Measurements from ENCODE around the gene COX7A1. TPM values are rescaled to one million over a fixed set of nuclear protein-coding genes. Genes with fewer than 3 reads are reported as not detected.

Gene COX7A1
- total RNA-seq, 2 experiments from 2014 or later = not detected

DNA sequence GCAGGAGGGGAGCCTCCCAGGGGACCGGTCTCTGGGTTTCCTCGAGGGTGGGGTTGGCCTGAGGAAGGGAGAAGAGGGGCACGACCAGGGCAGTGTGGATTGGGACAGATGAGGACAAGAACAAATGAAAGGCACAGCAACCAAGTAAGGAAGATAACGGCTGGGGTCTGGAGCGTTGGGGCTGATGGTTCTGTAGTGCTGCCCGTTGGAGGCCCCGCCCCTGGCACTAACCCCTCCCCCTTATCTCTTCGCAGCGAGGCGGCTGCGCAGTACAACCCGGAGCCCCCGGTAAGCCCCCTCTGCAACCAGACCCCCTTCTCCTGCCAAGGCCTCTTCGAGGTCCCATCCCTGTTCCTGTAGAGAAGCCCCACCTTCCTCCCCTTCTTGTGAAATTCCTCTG, 10.2 kb downstream of the COX7A1 start:
- no peaks in the 10 kb centered on the region for H3K27me3 Mint-ChIP-seq
- DNase-seq (no peak), ATAC-seq (ENCODE audit: poor library complexity) (no peak)
- Histone ChIP-seq H3K9me3 (ENCODE audit: control insufficient read depth in 1 of 2, insufficient read depth in 1 of 2, low read length in 2 of 2) (no peaks in the 10 kb centered on the region), H3K27me3 (ENCODE audit: control insufficient read depth in 1 of 2, insufficient read depth in 2 of 2, low read length in 2 of 2) (no peaks in the 10 kb centered on the region), H3K36me3 (ENCODE audit: insufficient read depth, low read length) (peaks cover 39% of the 10 kb centered on the region), H3K4me1 (ENCODE audit: insufficient read depth, low read length) (peaks cover 20% of the 10 kb centered on the region), H3K27ac (ENCODE audit: low read depth in 1 of 2, low read length in 2 of 2) (no peak overlapping the region), H3K4me3 (ENCODE audit: low read length) (no peak overlapping the region)
- peaks cover 18% of the 10 kb centered on the region for H3K4me1 Mint-ChIP-seq (ENCODE audit: low read depth)
- CTCF ChIA-PET = no interaction called here
- POLR2A ChIA-PET = interaction anchor here (0.7 kb wide), 1 partner anchor 14 kb away, joined by 3 read pairs; no protein-coding TSS in a partner anchor
- TF ChIP-seq, protein P1, sequence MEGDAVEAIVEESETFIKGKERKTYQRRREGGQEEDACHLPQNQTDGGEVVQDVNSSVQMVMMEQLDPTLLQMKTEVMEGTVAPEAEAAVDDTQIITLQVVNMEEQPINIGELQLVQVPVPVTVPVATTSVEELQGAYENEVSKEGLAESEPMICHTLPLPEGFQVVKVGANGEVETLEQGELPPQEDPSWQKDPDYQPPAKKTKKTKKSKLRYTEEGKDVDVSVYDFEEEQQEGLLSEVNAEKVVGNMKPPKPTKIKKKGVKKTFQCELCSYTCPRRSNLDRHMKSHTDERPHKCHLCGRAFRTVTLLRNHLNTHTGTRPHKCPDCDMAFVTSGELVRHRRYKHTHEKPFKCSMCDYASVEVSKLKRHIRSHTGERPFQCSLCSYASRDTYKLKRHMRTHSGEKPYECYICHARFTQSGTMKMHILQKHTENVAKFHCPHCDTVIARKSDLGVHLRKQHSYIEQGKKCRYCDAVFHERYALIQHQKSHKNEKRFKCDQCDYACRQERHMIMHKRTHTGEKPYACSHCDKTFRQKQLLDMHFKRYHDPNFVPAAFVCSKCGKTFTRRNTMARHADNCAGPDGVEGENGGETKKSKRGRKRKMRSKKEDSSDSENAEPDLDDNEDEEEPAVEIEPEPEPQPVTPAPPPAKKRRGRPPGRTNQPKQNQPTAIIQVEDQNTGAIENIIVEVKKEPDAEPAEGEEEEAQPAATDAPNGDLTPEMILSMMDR (IDR thresholded peaks at IDR 0.05) = no peak
- no peak overlapping the region for H3K27ac Mint-ChIP-seq
- no peaks in the 10 kb centered on the region for H3K9me3 Mint-ChIP-seq
- intact Hi-C loops (cut with DNase I, micrococcal nuclease) = loop anchor here in 1 of 2 experiments (5.0 kb wide), 1 partner anchor 70 kb away; the partner anchor contains the start of gene ZNF565
- H3K4me3 Mint-ChIP-seq = peak overlapping the region; percentile 23
- H3K36me3 Mint-ChIP-seq (ENCODE audit: low read depth) = peaks cover 64% of the 10 kb centered on the region

DNA sequence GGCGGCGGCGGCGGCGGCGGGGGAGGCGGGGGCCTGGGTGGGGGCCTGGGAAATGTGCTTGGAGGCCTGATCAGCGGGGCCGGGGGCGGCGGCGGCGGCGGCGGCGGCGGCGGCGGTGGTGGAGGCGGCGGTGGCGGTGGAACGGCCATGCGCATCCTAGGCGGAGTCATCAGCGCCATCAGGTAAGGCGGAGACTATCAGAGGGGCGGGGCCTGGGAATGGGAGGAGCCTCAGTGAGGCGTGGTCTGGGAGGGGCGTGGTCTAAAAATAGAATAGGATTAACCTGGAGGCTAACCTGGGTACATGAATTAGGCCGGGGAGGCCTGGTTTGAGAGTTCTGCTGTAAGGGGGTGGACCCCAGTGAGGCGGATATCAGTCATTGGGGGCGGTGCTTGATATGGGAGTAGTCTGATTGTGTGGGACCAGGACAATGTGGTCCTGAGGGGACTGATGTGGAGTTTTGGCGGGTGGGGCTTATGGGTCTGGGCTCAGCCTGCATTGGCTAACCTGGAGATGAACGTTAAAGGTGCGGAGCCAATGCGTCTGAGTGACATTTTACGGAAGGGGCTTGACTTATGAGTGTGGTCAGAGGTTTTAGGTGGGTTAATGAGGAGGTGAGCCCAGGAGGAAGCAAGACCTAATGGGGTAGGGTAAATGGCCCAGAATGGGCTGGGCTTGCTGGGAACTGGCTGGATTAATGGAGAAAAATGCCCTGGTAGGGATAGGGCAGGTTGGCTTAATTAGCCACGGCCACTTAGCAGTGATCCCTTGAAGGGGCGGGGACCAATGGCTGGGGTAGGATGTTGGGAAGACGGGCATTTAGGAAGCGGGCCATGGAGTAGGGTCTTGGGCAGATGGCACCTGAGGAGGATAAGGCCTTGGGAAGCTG, 11.0 kb downstream of the COX7A1 start:
- peak overlapping the region; percentile 82 for H3K4me3 Mint-ChIP-seq
- TF ChIP-seq, protein P1 (IDR thresholded peaks at IDR 0.05) = no peak
- CTCF ChIA-PET = interaction anchor here (1.6 to 2.0 kb wide), 2 partner anchors 14 to 74 kb away, joined by 7 to 15 read pairs; partner anchors contain the start of genes ZNF146 and ZNF565
- H3K4me1 Mint-ChIP-seq (ENCODE audit: low read depth) = peaks cover 22% of the 10 kb centered on the region
- no peaks in the 10 kb centered on the region for H3K27me3 ChIP-seq (ENCODE audit: control insufficient read depth in 1 of 2, insufficient read depth in 2 of 2, low read length in 2 of 2)
- no peaks in the 10 kb centered on the region for H3K9me3 ChIP-seq (ENCODE audit: control insufficient read depth in 1 of 2, insufficient read depth in 1 of 2, low read length in 2 of 2)
- peak overlapping the region in 1 of 2 donors; percentile 29 for H3K27ac ChIP-seq (ENCODE audit: low read depth in 1 of 2, low read length in 2 of 2)
- POLR2A ChIA-PET = interaction anchor here (2.0 kb wide), 2 partner anchors 12 to 26 kb away, joined by 22 to 44 read pairs; partner anchors contain the start of genes POLR2I and TBCB
- peak; percentile 85 for ATAC-seq (ENCODE audit: poor library complexity)
- H3K27ac Mint-ChIP-seq = peak overlapping the region; percentile 60
- H3K4me1 ChIP-seq (ENCODE audit: insufficient read depth, low read length) = peaks cover 25% of the 10 kb centered on the region
- H3K27me3 Mint-ChIP-seq = no peaks in the 10 kb centered on the region
- H3K36me3 Mint-ChIP-seq (ENCODE audit: low read depth) = peaks cover 56% of the 10 kb centered on the region
- no peaks in the 10 kb centered on the region for H3K9me3 Mint-ChIP-seq
- H3K36me3 ChIP-seq (ENCODE audit: insufficient read depth, low read length) = peaks cover 31% of the 10 kb centered on the region
- H3K4me3 ChIP-seq (ENCODE audit: low read length) = peak overlapping the region; percentile 97
- intact Hi-C loops (cut with DNase I, micrococcal nuclease) = loop anchor here (1.0 to 5.0 kb wide), 4 partner anchors 14 to 87 kb away; partner anchors contain the start of genes THAP8 (in 2 of the 2), WDR62 (in 2 of the 2) and ZNF565 (in 1 of the 2)
- peak; percentile 79 to 94 (median 88) for DNase-seq

DNA sequence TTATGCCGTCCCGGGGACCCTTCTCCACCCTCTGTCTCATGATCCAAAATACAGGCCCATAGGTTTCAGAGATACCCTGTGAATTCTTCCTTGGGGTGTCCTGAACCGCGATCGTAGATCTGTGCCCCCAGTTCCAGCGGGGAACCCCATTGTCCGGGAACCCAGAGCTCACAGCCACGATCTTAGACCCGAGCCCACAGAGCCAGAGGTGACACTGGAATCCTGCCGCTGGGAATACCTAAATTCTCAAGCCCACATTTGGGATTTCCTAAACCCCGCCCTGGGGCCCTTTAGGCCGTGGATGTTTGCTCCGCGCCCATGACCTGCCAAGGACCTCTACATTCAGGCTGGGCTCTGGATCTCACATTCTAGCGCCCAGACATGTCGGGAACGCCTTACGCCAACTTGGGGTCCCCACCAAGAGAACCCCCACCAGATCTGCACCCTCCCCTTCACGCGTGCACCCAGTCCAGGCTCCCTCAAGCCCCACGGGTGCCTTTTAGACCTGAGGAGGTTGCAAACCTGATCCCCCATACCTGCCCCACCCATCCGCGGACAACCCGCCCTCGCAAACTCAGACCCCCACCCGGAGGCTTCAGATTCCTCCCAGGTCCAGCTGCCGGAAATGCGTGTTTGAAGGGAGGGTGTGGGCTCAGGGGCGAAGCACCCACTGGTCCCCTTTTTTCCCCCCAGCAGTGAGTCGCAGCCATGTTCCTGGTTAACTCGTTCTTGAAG, 11.8 kb downstream of the COX7A1 start:
- no peaks in the 10 kb centered on the region for H3K27me3 Mint-ChIP-seq
- peaks cover 25% of the 10 kb centered on the region for H3K4me1 ChIP-seq (ENCODE audit: insufficient read depth, low read length)
- peaks cover 48% of the 10 kb centered on the region for H3K36me3 Mint-ChIP-seq (ENCODE audit: low read depth)
- peak overlapping the region; percentile 50 to 80 for H3K27ac ChIP-seq (ENCODE audit: low read depth in 1 of 2, low read length in 2 of 2)
- H3K27me3 ChIP-seq (ENCODE audit: control insufficient read depth in 1 of 2, insufficient read depth in 2 of 2, low read length in 2 of 2) = no peaks in the 10 kb centered on the region
- peak overlapping the region; percentile 60 for H3K27ac Mint-ChIP-seq
- intact Hi-C loops (cut with DNase I, micrococcal nuclease) = loop anchor here (1.0 to 5.0 kb wide), 5 partner anchors 14 to 86 kb away; partner anchors contain the start of genes THAP8 (in 2 of the 2), WDR62 (in 2 of the 2), TBCB (in 1 of the 2) and ZNF565 (in 1 of the 2)
- ATAC-seq (ENCODE audit: poor library complexity) (peak; percentile 11), DNase-seq (peak in 10 of 14 experiments; percentile 8 to 74 (median 28))
- peaks cover 23% of the 10 kb centered on the region for H3K36me3 ChIP-seq (ENCODE audit: insufficient read depth, low read length)
- peak overlapping the region; percentile 89 for H3K4me3 Mint-ChIP-seq
- POLR2A ChIA-PET = interaction anchor here (1.0 to 2.0 kb wide), 4 partner anchors 10 to 33 kb away, joined by 3 to 44 read pairs (median 12); partner anchors contain the start of genes POLR2I and TBCB
- CTCF ChIA-PET = interaction anchor here (1.6 to 2.0 kb wide), 2 partner anchors 13 to 75 kb away, joined by 7 to 15 read pairs; partner anchors contain the start of genes ZNF146 and ZNF565
- TF ChIP-seq, protein P1 (IDR thresholded peaks at IDR 0.05) = no peak
- no peaks in the 10 kb centered on the region for H3K9me3 ChIP-seq (ENCODE audit: control insufficient read depth in 1 of 2, insufficient read depth in 1 of 2, low read length in 2 of 2)
- peak overlapping the region; percentile 97 for H3K4me3 ChIP-seq (ENCODE audit: low read length)
- no peaks in the 10 kb centered on the region for H3K9me3 Mint-ChIP-seq
- H3K4me1 Mint-ChIP-seq (ENCODE audit: low read depth) = peaks cover 22% of the 10 kb centered on the region

Data from CD4-positive, alpha-beta T cell (primary cell).